Raji (cell line): ENCODE results near the gene PHLPP1.

Experiments used
- POLR2A ChIP-seq: IDR thresholded peaks from 2 replicates; pipeline ENCODE4 v1.6.1; 2011; ENCODE audit warnings: low read depth, low read length, control low read depth; ENCODE audit not compliant: insufficient read depth

Gene PHLPP1

DNA sequence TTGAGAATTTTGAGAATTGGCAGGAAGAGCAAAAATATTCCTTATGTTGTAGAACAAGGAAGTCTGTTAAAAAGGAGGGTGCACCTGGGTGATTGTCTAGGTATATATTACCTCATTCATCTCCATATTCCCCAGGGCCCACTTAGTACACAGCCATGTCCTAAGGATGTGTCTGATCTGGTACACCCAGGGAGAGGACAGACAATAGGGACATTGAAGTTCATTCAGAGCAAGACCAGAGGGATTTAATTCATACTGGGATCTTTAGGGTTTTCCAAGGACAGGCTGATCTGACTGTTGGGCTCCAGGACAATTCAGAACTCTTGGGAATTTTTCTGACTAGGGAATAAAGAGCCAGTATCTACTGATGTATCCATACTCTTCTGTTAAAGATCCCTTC is 112.1 kb downstream of the PHLPP1 start:
- TF ChIP-seq POLR2A = no peak

DNA sequence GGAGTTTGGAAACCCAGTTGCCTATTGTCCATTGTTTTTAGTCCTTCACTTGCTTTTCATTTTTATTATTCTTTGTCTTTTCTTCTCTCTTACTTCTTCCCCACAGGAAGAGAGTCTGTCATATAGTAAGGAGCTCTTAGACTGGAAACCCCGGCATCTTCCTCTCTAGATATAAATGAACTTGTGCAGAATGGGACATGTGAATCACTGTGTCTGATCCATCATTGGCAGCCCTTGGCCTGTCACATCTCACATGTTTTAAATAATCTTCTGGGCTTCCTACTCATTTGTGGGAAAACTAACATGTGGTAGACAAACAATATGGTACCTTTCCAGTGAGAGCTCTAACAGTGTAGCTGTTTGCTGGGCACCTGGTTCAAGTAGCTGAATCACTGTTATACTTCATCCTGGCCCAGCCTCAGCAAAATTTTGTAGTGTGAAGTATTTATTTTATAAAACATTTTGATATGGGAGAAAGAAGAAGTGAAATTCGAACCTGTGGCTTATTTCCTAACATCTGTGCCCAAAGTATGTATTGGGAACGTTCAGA is 112.8 kb downstream of the PHLPP1 start:
- no peak for TF ChIP-seq POLR2A

DNA sequence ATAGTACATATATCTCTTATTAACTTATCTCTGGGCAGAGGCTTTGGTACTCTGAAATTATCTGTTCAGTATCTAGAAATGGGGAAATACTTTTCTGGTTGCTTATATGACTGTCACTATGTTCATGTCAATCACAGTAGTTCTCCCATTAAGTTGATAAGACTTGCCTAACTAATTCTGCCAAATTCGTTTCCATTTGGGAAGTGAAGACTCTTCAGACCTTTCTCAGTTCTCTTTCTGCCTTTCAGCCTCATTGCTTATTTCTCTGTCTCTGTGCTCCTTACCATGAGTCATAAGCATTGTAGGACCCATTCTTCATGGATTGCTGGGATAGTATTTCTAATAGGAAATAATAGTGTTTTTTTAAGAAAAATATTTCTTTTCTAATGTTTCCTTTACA is 113.5 kb downstream of the PHLPP1 start:
- no peak for TF ChIP-seq POLR2A

DNA sequence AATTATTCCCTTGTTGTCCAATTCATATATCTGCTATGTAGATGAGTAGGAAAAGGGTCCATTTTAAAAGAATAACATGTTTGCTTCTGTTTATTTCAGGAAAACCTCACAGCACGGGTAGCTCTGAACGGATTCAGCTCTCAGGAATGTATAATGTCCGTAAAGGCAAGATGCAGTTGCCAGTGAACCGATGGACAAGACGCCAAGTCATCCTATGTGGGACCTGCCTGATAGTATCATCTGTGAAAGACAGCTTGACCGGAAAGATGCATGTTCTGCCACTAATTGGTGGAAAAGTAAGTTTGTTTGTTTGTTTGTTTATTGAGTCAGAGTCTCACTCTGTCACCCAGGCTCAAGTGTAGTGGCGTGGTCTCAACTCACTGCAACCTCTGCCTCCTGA is 114.6 kb downstream of the PHLPP1 start:
- TF ChIP-seq POLR2A = no peak

DNA sequence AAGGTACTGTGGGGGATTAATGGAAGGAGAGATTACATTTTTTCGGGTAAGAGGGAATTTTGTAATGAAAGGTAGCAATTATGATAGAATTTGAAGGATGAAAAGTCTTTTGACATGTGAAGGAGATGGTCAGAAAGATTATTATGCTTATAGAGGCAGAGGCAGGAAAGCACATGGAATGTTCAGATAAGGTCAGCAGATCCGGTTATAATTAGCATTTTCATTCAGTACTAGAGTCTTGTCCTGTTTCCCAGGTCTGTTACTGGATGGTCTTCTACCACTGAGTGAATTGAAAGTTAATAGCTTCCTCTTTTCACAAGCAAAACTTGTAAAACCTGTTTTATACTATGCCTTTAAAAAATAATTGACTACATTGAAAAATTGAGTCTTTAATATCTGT is 116.9 kb downstream of the PHLPP1 start:
- TF ChIP-seq POLR2A = no peak

DNA sequence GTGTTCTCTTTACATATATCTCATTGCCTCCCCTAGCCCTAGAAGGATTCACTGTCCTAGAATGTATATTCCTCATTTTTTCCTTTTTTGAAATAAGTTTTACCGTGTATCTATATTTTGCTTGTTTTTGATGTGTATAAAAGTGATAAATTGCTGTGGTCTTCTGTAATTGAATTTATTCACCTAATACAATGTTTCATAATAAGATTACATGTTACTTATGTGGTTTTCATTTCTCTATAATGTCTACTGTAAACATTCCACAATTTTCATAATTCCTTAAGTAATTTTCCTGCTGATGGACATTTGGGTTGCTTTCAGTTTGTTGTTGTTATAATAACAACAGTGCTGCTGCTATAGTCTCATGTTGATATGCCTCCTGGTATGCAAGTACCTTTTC is 118.2 kb downstream of the PHLPP1 start:
- TF ChIP-seq POLR2A = no peak

DNA sequence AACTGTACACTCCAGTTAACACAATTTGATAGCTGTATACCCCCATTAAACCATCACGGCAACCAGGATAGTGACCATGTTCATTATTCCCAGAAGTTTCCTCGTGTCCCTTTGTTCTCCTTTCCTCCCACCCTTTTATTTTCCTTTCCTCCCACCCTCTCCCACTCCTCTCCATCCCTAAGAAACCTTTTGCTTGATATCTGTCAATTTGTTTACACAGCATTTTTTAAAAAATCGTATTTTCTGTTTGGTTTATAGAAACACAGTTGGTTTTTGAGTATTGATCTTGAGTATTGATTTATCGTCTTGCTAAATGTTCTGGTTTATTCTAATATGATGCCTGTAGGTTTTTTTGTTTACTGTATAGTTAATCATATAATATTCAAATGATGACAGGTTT is 119.4 kb downstream of the PHLPP1 start:
- TF ChIP-seq POLR2A = no peak

DNA sequence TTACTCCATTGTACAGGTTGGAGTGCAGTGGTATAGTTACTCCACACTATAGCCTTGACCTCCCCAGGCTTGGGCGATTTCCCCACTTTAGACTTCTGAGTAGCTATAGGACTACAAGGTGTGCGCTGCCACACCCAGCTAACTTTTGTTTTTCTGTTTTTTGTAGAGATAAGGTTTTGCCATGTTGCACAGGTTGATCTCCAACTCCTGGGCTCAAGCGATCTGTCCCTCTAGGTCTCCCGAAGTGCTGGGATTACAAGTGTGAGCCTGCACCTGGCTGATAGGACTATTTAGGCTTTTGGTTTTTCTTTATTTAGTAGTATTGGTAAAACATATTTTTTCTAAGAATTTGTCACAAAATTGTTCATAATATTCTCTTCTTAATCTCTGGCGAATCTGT is 121.7 kb downstream of the PHLPP1 start:
- TF ChIP-seq POLR2A = no peak

DNA sequence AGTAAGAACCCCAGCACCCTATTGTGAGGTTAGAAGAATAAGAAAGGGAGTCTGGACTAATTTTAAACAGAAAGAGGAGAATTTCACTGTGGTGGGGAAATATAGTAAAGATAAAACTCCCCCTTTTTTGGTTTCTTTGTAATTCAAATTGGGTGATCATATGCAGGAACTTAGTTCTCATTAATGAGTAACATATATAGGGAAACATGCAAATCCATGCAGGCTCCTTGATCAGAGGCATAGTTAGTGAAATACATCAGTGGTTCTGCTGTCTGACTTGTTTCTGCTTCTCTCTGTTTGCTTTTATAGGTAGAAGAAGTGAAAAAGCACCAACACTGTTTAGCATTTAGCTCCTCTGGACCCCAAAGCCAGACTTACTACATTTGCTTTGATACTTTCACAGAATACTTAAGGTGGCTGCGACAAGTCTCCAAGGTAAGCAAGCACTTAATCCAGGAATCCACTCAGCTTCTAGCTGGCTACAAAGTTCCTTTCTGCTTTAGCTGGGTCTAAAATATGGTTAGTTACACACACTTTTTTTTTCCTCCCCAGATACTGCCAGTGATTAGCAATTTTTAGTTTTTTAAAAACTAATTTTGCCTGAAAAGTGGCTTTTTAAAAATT is 123.2 kb downstream of the PHLPP1 start:
- TF ChIP-seq POLR2A = no peak

DNA sequence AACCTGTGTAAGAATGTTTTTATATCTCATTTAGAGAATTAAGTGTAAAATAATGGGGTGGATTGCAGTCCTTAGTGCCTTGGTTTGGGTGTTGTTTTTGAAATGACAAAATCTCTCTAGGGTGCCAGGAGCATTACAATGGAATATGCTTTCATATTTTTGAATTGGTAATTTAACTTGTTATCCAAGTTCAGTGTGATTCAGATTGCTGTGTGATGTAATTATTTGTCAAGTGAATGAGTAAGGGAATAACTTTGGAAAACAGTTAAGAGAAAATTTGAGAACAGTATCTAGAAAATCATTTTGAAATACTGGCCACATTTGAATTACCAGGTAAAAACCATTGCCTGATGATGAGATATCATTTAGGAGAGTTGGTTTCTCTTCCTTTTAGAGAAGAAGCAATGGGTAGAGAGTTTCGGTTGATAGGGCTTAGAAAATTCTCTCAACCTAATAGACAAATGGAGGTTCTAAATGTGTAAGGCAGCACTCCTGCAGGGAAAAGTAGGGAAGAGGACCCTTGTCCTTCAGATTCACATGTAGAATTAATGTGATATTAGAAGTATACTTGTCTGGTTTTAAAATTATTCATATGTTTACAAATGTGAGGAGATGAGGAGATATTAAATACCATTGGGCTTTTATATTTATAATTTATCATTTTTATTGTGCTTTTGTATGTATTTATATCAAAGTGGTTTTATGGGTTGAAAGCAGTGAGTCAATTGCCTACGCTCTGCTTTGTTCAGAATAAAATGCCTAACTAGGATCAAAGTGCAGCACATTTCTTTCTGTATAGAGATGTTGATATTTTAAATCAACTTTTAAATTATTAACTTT is 124.8 kb downstream of the PHLPP1 start:
- no peak for TF ChIP-seq POLR2A

DNA sequence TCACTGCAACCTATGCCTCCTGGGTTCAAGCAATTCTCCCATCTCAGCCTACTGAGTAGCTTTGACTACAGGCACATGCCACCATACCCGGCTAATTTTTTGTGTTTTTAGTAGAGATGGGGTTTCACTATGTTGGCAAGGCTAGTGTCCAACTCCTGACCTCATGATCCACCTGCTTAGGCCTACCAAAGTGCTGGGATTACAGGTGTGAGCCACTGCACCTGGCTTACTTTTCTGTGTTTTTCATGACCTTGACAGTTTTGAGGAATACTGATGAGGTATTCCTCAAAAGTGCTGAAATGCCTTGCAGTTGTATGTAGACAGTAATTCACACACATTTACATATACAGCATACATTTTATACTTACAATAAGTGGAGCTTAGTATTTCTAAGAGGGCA is 126.1 kb downstream of the PHLPP1 start:
- TF ChIP-seq POLR2A = no peak

DNA sequence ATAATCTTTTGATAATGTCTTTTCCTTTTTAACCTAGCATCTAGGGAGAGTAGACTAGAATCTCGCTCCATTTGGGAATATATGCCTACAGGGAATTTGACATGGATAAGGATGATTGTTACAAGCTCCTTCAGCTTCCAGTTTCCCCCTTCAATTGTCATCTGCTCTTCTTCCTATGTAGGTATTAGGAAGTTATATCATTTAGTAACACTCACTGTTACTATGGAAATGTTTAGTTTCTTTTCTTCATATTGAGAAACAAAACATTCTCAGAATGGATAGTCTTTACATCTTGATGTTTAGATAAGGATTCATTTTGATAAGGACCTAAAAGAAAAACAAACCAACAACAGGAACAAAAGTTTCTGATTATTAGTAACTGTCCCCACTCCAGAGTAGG is 127.6 kb downstream of the PHLPP1 start:
- TF ChIP-seq POLR2A = no peak

DNA sequence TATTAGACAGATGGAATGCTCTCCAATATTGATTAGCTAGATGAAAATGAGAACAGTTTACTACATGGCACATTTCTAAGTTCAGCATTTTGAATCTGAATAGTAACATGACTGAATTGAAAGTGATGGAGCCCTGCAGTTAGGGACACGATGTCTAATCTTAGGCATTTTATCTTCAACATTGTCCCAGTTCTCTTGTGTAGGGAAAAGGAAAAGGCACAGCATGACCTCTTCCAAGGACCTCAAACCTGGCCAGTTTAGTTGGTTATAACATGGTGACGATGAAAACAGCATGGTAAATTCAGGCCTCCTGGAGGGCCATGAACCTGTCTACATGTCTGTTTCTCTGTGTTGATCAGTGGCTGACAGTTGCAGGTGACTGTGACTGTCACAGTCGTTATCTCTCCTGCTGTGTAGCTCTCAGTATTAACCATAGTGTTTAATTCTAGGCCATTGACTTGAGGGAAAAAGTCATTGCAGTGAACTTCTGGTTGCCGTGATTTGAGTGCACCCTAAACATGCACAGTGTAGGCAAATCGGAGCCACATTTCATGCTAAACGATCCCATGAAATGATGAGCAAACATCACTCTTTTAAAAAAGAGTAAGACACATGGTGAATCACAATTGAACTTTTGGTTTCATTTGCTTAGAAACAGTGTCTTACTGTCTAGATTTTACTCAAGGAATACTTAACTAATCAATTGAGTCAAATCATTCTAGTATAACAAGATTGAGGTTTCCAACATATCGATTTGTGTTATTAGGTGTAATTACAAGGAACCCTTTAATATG is 129.7 kb downstream of the PHLPP1 start:
- no peak for TF ChIP-seq POLR2A

DNA sequence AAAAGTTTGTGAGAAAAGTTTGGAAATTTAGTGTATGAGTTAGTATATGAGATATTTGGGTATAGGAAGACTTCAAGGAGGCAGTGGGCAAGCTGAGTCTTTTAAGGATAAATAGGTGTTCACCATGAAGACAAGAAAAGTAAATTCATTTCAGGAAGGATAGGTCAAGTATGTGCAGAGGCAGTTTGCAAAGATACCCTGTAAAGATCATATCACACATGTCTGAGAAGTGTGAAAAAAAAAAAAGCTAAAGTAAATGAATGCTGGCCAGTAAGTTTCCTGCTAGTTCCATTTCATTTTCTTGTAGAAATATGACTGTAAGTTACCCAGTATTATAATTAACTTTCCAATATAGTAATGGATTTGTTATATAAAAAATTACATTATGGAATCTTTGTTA is 131.0 kb downstream of the PHLPP1 start:
- no peak for TF ChIP-seq POLR2A

DNA sequence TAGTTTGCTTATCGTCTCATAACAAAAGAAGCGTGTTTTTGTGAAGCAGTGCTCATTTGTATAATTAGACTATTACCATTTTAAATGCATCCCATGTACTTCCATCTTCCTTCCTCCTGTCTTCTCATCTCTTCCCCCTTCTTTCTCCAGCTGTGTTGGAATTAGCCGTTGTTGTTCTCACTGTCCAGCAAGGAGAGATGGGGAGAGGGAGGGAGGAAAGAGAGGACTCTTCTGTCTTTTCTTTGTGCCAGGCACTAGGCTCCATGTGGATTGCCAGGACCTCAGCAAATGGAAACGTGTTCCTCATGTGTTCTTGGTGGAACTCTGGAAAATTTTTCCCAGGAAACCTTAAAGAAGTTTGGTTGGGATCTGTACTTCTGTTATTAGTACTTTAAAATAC is 131.7 kb downstream of the PHLPP1 start:
- TF ChIP-seq POLR2A = no peak

DNA sequence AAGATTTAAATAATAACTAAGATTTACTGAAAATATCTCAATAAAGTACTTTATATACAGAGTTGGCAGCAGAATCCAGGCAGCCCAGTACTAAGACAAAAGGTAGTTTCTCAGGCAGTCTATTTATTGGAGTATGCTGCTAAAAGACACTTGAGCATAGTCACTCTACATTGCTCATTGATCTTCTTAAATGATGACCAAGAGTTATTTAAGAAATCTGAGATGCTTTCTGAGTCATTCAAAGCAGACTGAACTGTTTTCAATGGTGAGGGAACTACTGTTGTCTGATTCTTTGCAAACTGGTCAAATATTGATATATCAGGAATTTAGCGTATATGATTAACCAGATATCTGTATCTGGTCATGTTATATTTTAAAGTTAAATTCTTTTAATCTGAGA is 133.6 kb downstream of the PHLPP1 start:
- TF ChIP-seq POLR2A = no peak

DNA sequence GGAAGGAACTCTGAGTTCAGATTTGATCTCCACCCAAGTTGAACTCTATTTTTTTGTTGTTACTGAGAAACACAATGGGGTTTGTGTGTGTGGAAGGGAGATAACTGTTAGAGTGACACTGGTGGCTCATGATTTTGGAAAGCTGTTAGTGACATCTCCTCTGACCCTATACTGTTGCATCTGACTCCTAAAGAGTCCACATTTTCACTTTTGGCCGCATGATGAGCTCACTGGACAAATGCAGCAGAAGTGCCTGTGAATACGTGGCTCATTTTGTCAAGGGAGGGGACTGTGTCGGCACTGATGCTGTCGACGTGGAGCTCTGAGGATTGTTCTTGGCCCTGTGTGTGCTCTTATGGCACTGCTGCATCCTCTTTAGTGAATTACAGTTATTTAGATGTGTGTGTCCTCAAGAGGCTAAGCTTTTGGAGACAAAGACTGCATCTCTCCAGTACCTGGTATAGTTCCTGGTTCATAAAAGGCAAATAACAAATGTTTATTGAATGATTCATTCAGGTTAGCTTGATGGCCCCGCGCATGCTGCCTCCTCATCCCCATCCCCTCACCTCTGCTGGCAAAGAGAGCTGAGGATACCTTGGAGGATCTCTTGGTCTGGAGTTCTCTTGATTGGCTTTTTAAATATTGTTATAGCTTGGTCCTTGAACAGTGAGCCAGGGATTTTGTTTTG is 135.4 kb downstream of the PHLPP1 start:
- no peak for TF ChIP-seq POLR2A
